ENCODE data around the gene OLA1. TPM values are rescaled to one million over a fixed set of nuclear protein-coding genes. Genes with fewer than 3 reads are reported as not detected.

OLA1 gene
- total RNA-seq, 1 donor, result 59.9 TPM

DNA sequence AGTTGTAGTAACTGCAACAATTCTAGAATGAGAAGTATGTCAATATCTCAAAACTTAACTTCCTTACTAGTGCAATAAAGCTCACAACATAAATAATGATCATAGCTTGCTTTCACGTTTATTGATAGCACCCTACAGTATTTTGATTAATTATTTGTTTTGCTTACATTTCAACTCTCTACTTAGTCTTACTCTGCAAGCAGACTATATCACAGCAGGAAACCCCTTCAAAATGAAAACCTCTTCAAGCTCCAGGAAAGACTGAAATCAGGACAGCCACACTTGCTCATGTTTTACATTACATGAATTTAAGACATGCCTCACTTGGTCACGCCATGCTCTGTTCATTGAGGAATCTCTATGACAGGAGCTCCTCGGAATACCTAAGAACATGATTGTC lies 3.3 kb downstream of the OLA1 start:
- Histone ChIP-seq H3K9me3 (ENCODE audit: low read depth, low read length) (no peaks in the 10 kb centered on the region), H3K4me3 (ENCODE audit: low read length) (no peak overlapping the region), H3K27me3 (ENCODE audit: insufficient read depth, low read length) (no peaks in the 10 kb centered on the region)

DNA sequence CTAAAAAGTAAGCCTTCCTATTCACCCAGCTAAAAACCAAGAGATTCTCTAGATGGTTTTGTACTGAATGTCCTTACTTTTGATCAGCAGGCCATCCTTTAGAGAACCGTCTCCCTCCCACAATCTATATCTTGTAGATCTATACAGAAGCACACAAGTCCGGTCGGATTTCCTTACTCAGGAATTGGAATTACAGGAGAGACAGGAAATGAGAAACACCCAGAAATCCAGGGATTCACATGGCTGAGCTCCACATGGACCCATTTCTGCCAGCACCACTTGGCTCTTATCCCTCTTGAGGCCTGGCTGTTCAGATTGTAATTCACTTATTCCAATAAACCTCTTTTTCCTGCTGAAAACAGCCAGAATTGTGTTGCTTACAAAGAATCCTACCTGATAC lies 4.5 kb downstream of the OLA1 start:
- Histone ChIP-seq H3K4me3 (ENCODE audit: low read length) (no peak overlapping the region), H3K9me3 (ENCODE audit: low read depth, low read length) (no peaks in the 10 kb centered on the region), H3K4me1 (ENCODE audit: insufficient read depth, low read length) (peaks cover 17% of the 10 kb centered on the region), H3K27me3 (ENCODE audit: insufficient read depth, low read length) (no peaks in the 10 kb centered on the region)

More for the DNA sequence above, 3.3 kb downstream of the OLA1 start:
- peaks cover 20% of the 10 kb centered on the region for H3K4me1 ChIP-seq (ENCODE audit: insufficient read depth, low read length)

DNA sequence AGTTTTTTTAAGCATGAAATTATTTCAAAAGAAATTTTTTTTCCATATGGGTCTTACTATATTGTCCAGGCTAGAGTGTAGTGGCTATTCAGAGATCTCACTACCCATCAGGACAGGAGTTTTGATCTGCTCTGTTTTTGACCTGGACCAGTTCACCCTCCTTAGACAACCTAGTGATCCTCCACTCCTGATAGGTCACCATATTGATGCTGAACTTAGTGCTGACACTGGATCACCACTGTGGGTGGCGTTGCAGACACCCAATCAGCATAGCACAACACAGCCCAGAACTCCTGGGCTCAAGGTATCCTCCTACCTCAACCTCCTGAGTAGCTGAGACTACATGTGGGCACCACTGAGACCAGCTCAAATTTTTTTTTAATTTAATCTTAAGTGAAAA lies 8.2 kb downstream of the OLA1 start:
- Histone ChIP-seq H3K27me3 (ENCODE audit: insufficient read depth, low read length) (no peaks in the 10 kb centered on the region), H3K4me1 (ENCODE audit: insufficient read depth, low read length) (no peaks in the 10 kb centered on the region), H3K4me3 (ENCODE audit: low read length) (no peak overlapping the region), H3K9me3 (ENCODE audit: low read depth, low read length) (no peaks in the 10 kb centered on the region)

DNA sequence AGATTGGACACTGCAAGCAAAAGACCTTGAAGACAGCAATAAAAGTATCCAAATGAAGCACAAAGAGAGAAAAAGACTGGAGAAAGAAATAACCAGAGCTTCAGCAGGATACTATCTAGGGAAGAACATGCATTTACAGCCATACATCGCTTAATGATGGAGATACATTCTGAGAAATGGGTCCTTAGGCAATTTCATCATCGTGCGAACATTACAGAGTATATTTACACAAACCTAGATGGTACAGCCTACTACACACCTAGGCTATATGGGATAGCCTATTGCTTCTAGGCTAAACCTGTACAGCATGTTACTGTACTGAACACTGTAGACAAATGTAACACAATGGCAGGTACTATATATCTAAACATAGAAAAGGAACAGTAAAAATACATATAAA lies 11.9 kb downstream of the OLA1 start:
- Histone ChIP-seq H3K9me3 (ENCODE audit: low read depth, low read length) (no peaks in the 10 kb centered on the region), H3K4me1 (ENCODE audit: insufficient read depth, low read length) (no peaks in the 10 kb centered on the region), H3K27me3 (ENCODE audit: insufficient read depth, low read length) (no peaks in the 10 kb centered on the region), H3K4me3 (ENCODE audit: low read length) (no peak overlapping the region)

DNA sequence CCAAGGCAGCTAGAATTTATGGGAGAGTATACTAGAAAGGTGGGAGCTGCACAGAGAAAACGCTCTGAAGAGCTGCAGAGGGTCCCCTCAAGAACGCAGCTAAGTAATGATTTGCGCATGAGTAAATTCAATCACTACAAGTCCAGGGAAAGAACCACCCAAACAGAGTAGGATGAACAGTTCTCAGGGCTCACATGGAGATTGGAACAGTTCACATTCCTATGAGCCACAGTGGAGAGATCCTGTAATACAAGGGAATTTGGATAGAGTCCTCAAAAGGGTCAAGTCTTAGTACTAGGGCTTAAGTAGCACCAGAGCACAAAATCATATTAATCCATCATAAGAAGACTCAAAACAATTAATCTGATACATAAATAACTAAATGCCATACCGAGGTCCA lies 12.7 kb downstream of the OLA1 start:
- Histone ChIP-seq H3K4me1 (ENCODE audit: insufficient read depth, low read length) (no peaks in the 10 kb centered on the region), H3K4me3 (ENCODE audit: low read length) (no peak overlapping the region), H3K27me3 (ENCODE audit: insufficient read depth, low read length) (no peaks in the 10 kb centered on the region), H3K9me3 (ENCODE audit: low read depth, low read length) (no peaks in the 10 kb centered on the region)

DNA sequence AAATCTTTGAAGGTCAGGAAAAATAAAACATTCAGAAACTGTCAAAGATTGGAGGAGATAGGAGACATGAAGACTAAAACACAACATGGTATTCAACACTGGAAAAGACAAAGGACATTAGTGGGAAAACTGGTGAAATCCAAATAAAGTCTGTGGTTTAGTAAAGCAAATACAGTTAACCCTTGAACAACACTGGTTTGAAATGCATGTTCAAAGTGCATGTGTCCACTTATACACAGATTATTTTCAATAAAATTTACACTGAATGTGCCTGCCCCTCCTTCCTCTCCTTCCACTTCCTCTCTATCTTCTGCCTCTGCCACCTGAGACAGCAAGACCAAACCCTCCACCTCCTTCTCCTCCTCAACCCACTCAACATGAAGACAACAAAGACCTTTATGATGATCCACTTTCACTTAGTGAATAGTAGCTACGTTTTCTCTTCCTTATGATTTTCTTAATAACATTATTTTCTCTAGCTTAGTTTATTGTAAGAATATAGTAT lies 14.5 kb downstream of the OLA1 start:
- no peaks in the 10 kb centered on the region for H3K9me3 ChIP-seq (ENCODE audit: low read depth, low read length)
- no peaks in the 10 kb centered on the region for H3K27me3 ChIP-seq (ENCODE audit: insufficient read depth, low read length)
- no peak overlapping the region for H3K4me3 ChIP-seq (ENCODE audit: low read length)
- no peaks in the 10 kb centered on the region for H3K4me1 ChIP-seq (ENCODE audit: insufficient read depth, low read length)

DNA sequence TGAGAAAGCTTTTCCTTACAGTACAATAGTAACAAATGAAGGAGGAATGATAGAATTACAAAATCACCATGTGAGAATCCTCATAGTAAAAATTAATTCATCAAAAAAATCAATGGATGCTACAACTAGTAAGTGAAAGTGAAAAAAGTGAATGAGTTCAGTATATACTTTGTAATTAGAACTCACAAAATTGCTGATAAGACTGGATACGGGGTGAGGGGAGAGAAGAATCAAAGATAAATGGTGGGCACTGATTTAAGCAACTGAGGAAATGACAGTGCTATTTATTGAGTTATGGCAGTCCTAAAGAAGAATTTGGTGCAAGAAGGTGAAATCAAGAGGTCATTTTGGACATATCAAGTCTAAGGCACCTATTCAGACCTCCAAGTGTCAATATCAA lies 20.6 kb downstream of the OLA1 start:
- no peaks in the 10 kb centered on the region for H3K4me1 ChIP-seq (ENCODE audit: insufficient read depth, low read length)
- H3K4me3 ChIP-seq (ENCODE audit: low read length), result no peak overlapping the region
- H3K9me3 ChIP-seq (ENCODE audit: low read depth, low read length), result no peaks in the 10 kb centered on the region
- no peaks in the 10 kb centered on the region for H3K27me3 ChIP-seq (ENCODE audit: insufficient read depth, low read length)

DNA sequence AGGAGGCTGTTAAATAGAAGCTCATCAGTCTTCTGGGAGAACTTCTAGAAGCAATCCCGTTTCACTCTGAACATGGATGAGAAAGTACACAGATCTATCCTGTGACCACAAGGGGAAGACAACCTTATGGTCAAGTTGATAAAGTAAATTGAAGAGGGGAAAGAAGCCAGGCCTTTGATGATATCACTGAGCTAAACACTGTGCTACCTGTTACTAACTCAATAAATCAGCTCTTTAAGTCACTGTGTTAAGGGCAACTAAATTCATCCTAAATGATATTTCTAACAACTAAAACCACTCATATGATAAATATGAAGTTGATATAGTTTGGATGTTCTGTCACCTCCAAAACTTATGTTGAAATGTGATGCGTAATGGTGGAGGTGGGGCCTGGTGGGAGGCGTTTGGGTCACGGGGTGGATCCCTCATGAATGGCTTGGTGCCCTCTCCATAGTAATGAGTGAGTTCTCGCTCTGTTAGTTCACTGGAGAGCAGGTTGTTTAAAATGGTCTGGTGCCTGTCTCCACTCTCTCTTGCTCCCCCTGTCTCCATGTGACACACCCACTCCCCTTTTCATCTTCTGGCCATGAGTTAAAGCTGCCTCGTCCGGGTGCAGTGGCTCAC lies 23.6 kb downstream of the OLA1 start:
- Histone ChIP-seq H3K4me3 (ENCODE audit: low read length) (no peak overlapping the region), H3K9me3 (ENCODE audit: low read depth, low read length) (no peaks in the 10 kb centered on the region), H3K27me3 (ENCODE audit: insufficient read depth, low read length) (no peaks in the 10 kb centered on the region), H3K4me1 (ENCODE audit: insufficient read depth, low read length) (no peaks in the 10 kb centered on the region)

DNA sequence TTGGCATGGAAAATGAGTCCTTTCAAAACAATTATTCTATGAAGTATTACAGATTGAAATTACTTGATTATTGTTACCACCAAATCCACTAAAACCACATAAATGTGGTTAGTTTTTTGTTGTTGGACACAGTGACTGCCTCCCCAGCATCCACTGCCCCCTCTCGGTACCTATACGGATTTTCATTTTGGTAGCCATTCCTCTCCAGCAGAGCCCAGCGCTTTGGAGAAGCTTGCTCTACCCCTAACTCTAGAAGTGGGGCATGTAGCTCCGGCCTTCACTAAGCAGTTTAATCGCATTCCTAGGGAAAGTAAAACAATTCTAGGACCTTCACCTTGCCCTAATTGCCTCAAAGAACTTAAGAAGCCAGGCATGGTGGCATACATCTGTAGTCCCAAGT lies 24.2 kb downstream of the OLA1 start:
- no peaks in the 10 kb centered on the region for H3K27me3 ChIP-seq (ENCODE audit: insufficient read depth, low read length)
- no peak overlapping the region for H3K4me3 ChIP-seq (ENCODE audit: low read length)
- H3K9me3 ChIP-seq (ENCODE audit: low read depth, low read length), result no peaks in the 10 kb centered on the region
- no peaks in the 10 kb centered on the region for H3K4me1 ChIP-seq (ENCODE audit: insufficient read depth, low read length)

DNA sequence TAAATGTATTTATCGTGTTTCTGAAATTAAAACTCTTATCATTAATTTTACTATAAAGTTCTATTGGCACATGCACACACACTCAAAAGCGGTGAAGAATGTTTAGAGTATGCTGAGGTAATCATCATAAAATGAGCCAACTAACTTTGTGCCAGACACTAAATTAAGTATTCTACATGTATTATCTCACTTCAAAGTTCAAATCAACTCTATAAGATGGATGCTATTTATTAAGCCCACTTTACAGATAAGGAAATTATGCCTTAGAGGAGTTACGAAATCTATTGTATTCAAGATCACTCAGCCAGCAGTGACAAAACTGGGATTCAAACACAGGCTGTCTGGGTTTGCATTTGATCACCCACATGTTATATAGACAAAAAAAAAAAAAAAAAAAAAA lies 24.9 kb downstream of the OLA1 start:
- H3K4me3 ChIP-seq (ENCODE audit: low read length), result no peak overlapping the region
- no peaks in the 10 kb centered on the region for H3K4me1 ChIP-seq (ENCODE audit: insufficient read depth, low read length)
- no peaks in the 10 kb centered on the region for H3K27me3 ChIP-seq (ENCODE audit: insufficient read depth, low read length)
- H3K9me3 ChIP-seq (ENCODE audit: low read depth, low read length), result no peaks in the 10 kb centered on the region

DNA sequence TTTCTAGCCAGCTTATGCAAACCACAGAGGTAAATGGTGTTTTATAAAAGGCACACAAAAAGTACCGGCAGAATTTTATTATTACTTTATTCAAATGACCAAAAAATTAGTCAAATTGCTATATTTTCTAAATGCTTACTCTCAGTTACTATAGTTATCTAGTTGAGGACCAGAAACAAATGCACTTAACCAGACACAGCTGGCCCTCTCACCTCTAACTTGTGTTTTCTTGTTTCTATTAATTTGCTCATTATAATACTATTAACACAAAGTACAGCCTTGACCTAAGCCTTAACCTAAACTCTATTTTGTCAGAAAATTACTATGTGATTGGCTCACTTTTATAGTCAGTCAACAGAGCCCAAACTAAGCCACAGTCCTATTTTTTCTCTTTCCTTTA lies 26.2 kb downstream of the OLA1 start:
- H3K9me3 ChIP-seq (ENCODE audit: low read depth, low read length), result no peaks in the 10 kb centered on the region
- H3K4me3 ChIP-seq (ENCODE audit: low read length), result no peak overlapping the region
- no peaks in the 10 kb centered on the region for H3K27me3 ChIP-seq (ENCODE audit: insufficient read depth, low read length)
- H3K4me1 ChIP-seq (ENCODE audit: insufficient read depth, low read length), result no peaks in the 10 kb centered on the region

DNA sequence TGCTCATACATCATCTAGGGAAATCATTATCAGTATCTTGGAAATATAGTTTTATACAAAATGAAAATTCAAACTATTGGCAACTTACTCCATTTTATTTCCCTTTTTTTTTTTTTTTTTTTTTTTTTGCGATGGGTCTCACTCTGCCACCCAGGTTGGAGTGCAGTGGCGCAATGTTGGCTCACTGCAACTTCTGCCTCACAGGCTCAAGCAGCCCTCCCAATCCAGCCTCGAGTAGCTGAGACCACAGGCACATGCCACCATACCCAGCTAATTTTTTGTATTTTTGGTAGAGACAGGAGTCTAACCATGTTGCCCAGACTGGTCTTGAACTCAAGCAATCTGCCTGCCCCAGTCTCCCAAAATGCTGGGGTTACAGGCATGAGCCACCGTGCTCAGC lies 29.0 kb downstream of the OLA1 start:
- no peaks in the 10 kb centered on the region for H3K4me1 ChIP-seq (ENCODE audit: insufficient read depth, low read length)
- H3K27me3 ChIP-seq (ENCODE audit: insufficient read depth, low read length), result no peaks in the 10 kb centered on the region
- no peak overlapping the region for H3K4me3 ChIP-seq (ENCODE audit: low read length)
- H3K9me3 ChIP-seq (ENCODE audit: low read depth, low read length), result no peaks in the 10 kb centered on the region

DNA sequence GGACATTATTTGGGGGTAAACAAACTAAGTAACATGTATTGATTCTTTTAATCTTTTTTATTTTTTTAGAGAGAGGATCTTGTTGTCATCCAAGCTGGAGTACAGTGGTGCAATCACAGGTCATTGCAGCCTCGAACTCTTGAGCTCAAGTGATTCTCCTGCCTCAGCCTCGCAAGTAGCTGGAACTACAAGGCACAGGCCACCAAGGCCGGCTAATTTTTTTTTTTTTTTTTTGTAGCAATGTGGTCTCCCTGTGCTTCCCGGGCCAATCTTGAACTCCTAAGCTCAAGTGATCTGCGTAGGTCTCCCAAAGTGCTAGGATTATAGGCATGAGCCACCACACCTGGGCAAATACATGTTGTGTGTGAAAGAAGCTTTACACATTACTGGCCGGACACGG lies 29.6 kb downstream of the OLA1 start:
- H3K4me1 ChIP-seq (ENCODE audit: insufficient read depth, low read length), result no peaks in the 10 kb centered on the region
- no peaks in the 10 kb centered on the region for H3K27me3 ChIP-seq (ENCODE audit: insufficient read depth, low read length)
- no peak overlapping the region for H3K4me3 ChIP-seq (ENCODE audit: low read length)
- H3K9me3 ChIP-seq (ENCODE audit: low read depth, low read length), result no peaks in the 10 kb centered on the region

DNA sequence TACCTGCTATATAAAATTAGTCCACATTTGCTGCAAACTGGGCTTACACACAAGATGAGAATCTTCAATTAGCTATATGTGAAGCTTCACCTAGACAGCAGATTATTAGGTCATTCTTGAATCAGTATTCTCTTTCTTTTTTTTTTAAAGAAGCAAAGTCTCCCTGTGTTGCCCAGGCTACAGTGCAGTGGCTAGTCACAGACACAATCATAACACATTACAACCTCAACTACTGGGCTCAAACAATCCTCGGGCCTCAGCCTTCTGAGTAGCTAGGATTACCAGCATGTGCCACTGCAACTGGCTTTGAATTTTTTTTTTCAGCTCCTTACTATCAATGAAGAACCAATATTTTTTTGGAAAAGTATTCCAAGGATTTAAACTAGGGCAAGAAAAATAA lies 30.5 kb downstream of the OLA1 start:
- H3K27me3 ChIP-seq (ENCODE audit: insufficient read depth, low read length), result no peaks in the 10 kb centered on the region
- H3K4me1 ChIP-seq (ENCODE audit: insufficient read depth, low read length), result no peaks in the 10 kb centered on the region
- H3K9me3 ChIP-seq (ENCODE audit: low read depth, low read length), result no peaks in the 10 kb centered on the region
- no peak overlapping the region for H3K4me3 ChIP-seq (ENCODE audit: low read length)

DNA sequence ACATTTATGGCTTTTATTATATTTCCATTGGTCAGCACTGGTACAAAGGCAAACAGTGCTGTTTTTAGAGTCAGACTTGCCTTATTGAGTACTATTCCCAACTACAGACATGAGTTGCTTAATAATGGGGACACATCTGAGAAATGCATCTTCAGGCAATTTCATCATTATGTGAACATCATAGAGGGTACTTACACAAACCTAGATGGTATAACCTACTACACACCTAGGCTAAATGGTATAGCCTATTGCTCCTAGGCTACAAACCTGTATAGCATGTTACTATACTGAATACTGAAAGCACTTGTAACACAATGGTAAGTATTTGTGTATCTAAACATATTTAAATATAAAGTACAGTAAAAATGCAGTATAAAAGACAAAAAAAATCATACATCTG lies 36.4 kb downstream of the OLA1 start:
- Histone ChIP-seq H3K4me3 (ENCODE audit: low read length) (no peak overlapping the region), H3K4me1 (ENCODE audit: insufficient read depth, low read length) (no peaks in the 10 kb centered on the region), H3K9me3 (ENCODE audit: low read depth, low read length) (no peaks in the 10 kb centered on the region), H3K27me3 (ENCODE audit: insufficient read depth, low read length) (no peaks in the 10 kb centered on the region)

DNA sequence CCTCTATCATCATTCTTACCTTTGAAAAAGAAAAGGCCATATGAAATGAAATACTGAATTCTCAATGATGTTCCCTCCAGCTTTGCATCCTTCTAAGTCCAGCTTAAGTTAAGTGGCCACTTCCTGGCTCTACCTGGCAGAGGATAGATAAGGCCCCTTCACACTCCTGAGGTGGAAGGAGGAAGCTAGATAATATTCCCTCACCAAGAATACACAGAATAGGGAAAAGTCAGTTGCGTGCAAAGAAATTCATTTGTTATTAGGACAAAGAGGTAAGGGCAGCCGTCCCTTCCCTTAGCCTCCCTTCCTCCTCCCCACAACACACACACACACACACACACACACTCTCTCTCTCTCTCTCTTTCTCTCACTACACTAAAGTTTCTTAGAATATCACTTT lies 37.5 kb downstream of the OLA1 start:
- Histone ChIP-seq H3K27me3 (ENCODE audit: insufficient read depth, low read length) (no peaks in the 10 kb centered on the region), H3K9me3 (ENCODE audit: low read depth, low read length) (no peaks in the 10 kb centered on the region), H3K4me1 (ENCODE audit: insufficient read depth, low read length) (no peaks in the 10 kb centered on the region), H3K4me3 (ENCODE audit: low read length) (no peak overlapping the region)
